Ovary (tissue), 3 donors: Measurements from ENCODE around the gene AKT1S1.

Experiments
- CTCF ChIP-seq, 3 donors: fragments of 450-650 bp in 2 of 3; fragments of 200-600 bp in 1 of 3; IDR thresholded peaks; one replicate each; pipeline versions ENCODE4 v1.5.1 to v1.8.0; 2016 to 2022; ENCODE audit warnings: antibody characterized with exemption in 3 of 3, mild to moderate bottlenecking in 1 of 3
- EP300 ChIP-seq: sonication (generic); formaldehyde crosslinking; IDR thresholded peaks from one replicate; pipeline ENCODE4 v1.6.1; 2017; ENCODE audit warnings: antibody characterized with exemption
- POLR2A ChIP-seq: fragments of 450-650 bp; IDR thresholded peaks from one replicate; pipeline ENCODE4 v1.6.1; 2017; ENCODE audit warnings: antibody characterized with exemption, mild to moderate bottlenecking, moderate library complexity
- donor health status: DM: no; HTN: no; CAD: no.

GRCh38 chr19:49863254-49863934, 13.8 kb downstream of the AKT1S1 start:
- no peak for TF ChIP-seq CTCF (IDR thresholded peaks at IDR 0.05)
- TF ChIP-seq POLR2A, result no peak
- TF ChIP-seq EP300, result no peak
